Measurements from ENCODE around the gene FBXL12. TPM values are rescaled to one million over a fixed set of nuclear protein-coding genes. Genes with fewer than 3 reads are reported as not detected.

FBXL12 gene
- total and polyA plus RNA-seq, 2 experiments from 2014 or later = 23.5 to 25.4 TPM

- Histone ChIP-seq H3K4me3 (peak overlapping the region; percentile 80), H3K79me2 (replicated peaks; ENCODE audit: insufficient read depth) (peaks cover 22% of the 10 kb centered on the region), H3K27ac (ENCODE audit: low read depth) (peak overlapping the region; percentile 99), H2AFZ (no peak overlapping the region; the same call in 1 of the 2 replicates), H4K20me1 (replicated peaks; ENCODE audit: insufficient read depth) (no peaks in the 10 kb centered on the region), H3K4me2 (peak overlapping the region; percentile 82), H3K4me1 (ENCODE audit: insufficient read depth) (peaks cover 48% of the 10 kb centered on the region), H3F3A (replicated peaks; ENCODE audit: low read depth) (peaks cover 25% of the 10 kb centered on the region), H3K9me2 (ENCODE audit: insufficient read depth) (no peaks in the 10 kb centered on the region; the same call in 1 of the 2 replicates), H3K27me3 (ENCODE audit: insufficient read depth) (no peaks in the 10 kb centered on the region), H3K36me3 (ENCODE audit: insufficient read depth) (no peaks in the 10 kb centered on the region)
- TF ChIP-seq STAT1 (IDR thresholded peaks at IDR 0.05; ENCODE audit: unreplicated experiment) (no peak), ETS1 (IDR thresholded peaks at IDR 0.05) (no peak), EZH2 (IDR thresholded peaks at IDR 0.05; ENCODE audit: low read depth, unreplicated experiment) (no peak), ZNF114 (CRISPR knock-in tag; IDR thresholded peaks at IDR 0.05) (no peak), CREB1 (CRISPR knock-in tag; IDR thresholded peaks at IDR 0.05; ENCODE audit: low read depth) (no peak), REST (IDR thresholded peaks at IDR 0.05; ENCODE audit: unreplicated experiment) (no peak), POLR2AphosphoS5 (IDR thresholded peaks at IDR 0.05; ENCODE audit: low read depth) (no peak), ZNF462 (CRISPR knock-in tag; IDR thresholded peaks at IDR 0.05) (no peak), ZNF331 (CRISPR knock-in tag; IDR thresholded peaks at IDR 0.05; ENCODE audit: low read depth) (no peak), NANOG (IDR thresholded peaks at IDR 0.05; ENCODE audit: borderline replicate concordance) (no peak), JUNB (IDR thresholded peaks at IDR 0.05; ENCODE audit: unreplicated experiment) (no peak), EZH2phosphoT487 (IDR thresholded peaks at IDR 0.05; ENCODE audit: unreplicated experiment) (no peak), CTCF (conservative IDR thresholded peaks at IDR 0.05; ENCODE audit: low read depth in 2 of 2) (no peak)
- ATAC-seq = no peak
- Mint-ChIP-seq H3K4me1 (peaks cover 48% of the 10 kb centered on the region), H3K36me3 (ENCODE audit: low read depth) (peaks cover 18% of the 10 kb centered on the region), H3K4me3 (peak overlapping the region; percentile 84), H3K27ac (peak overlapping the region; percentile 95), H3K9me3 (peaks cover 5% of the 10 kb centered on the region; the same call in 2 of the 3 replicates), H3K27me3 (ENCODE audit: insufficient read depth, low read depth, poor library complexity) (peaks cover 13% of the 10 kb centered on the region)
- DNase-seq (ENCODE audit: low spot score) = peak; percentile 24
Measured at GRCh38 chr19:9786342-9786741, 32.5 kb downstream of the FBXL12 start.

All from GM23338 (cell line).